ENCODE data around the gene PROM2. TPM values are rescaled to one million over a fixed set of nuclear protein-coding genes. Genes with fewer than 3 reads are reported as not detected.

Gene PROM2
- total RNA-seq, 1 donor from 2014 or later: 0.29 TPM

DNA sequence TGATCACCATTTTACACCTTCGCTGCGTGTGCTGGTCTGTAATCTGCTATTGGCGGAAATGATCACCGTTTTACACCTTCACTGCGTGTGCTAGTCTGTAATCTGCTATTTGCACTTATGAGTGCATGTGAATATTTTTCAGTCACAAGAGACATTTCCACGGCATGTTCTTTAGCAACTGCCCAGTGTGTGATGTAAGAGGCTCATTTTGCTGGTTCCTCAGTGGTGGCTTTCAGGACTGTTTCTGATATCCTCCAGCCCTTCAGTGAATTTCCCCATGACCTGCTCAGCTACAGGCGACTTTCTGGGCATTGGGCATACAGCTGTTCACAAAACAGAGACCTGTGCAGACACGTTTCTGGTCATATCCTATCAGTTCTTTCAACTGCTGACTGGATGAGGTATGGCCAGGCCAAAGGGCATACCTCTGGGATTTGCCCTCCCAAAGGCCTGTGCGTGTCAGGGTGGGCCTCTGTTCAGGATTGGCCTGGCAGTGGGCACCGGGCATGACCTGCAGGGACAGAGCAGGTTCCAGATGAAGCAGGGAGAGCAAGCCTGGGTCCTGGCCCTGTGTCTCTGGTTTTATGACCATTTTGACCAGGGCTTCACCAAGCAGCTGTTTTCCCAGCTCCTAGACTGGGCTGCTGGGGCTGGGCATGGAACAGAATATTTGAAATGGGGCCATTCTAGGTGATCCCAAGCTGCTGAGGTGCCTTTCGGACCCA is 521 bp upstream of the PROM2 start:
- no peaks in the 10 kb centered on the region for H3K36me3 Mint-ChIP-seq (ENCODE audit: low read depth)
- H3K4me1 Mint-ChIP-seq (ENCODE audit: low read depth): no peaks in the 10 kb centered on the region
- H3K9me3 Mint-ChIP-seq: no peaks in the 10 kb centered on the region
- DNase-seq (ENCODE audit: low spot score): no peak
- H3K4me3 Mint-ChIP-seq: no peak overlapping the region
- H3K27ac Mint-ChIP-seq: no peak overlapping the region
- intact Hi-C loops (cut with micrococcal nuclease): no loop called here
- H3K27me3 Mint-ChIP-seq (ENCODE audit: insufficient read depth): no peaks in the 10 kb centered on the region

GRCh38 chr2:95275151-95275515 is 884 bp downstream of the PROM2 start:
- no peaks in the 10 kb centered on the region for H3K4me1 Mint-ChIP-seq (ENCODE audit: low read depth)
- H3K36me3 Mint-ChIP-seq (ENCODE audit: low read depth): no peaks in the 10 kb centered on the region
- no peak overlapping the region for H3K27ac Mint-ChIP-seq
- intact Hi-C loops (cut with micrococcal nuclease): no loop called here
- H3K4me3 Mint-ChIP-seq: no peak overlapping the region
- H3K9me3 Mint-ChIP-seq: no peaks in the 10 kb centered on the region
- DNase-seq (ENCODE audit: low spot score): no peak
- no peaks in the 10 kb centered on the region for H3K27me3 Mint-ChIP-seq (ENCODE audit: insufficient read depth)

DNA sequence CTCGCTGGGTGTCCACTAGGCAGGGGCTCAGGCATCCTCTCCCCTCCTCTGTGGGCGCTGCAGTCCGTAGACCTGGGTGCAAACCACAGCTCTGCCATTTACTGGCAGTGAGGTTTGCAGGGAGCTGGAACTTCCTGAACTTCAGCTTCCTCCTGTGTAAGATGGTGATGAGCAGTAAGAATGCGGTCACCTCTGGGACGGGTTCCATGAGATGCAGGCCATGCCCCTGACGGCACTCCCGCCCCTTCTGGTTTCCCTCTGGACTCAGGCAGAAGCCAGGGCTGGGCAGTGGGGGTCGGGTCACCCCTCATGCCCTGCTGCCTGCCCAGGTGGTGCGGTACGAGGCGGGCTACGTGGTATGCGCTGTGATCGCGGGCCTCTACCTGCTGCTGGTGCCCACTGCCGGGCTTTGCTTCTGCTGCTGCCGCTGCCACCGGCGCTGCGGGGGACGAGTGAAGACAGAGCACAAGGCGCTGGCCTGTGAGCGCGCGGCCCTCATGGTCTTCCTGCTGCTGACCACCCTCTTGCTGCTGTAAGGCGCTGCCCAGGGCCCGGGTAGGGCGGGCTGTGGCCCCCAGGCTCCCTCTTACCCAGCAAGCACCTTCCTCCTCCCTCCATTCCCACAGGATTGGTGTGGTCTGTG is 1.5 kb downstream of the PROM2 start:
- H3K4me3 Mint-ChIP-seq: no peak overlapping the region
- intact Hi-C loops (cut with micrococcal nuclease): no loop called here
- no peaks in the 10 kb centered on the region for H3K9me3 Mint-ChIP-seq
- no peaks in the 10 kb centered on the region for H3K4me1 Mint-ChIP-seq (ENCODE audit: low read depth)
- no peaks in the 10 kb centered on the region for H3K36me3 Mint-ChIP-seq (ENCODE audit: low read depth)
- no peaks in the 10 kb centered on the region for H3K27me3 Mint-ChIP-seq (ENCODE audit: insufficient read depth)
- H3K27ac Mint-ChIP-seq: no peak overlapping the region
- no peak for DNase-seq (ENCODE audit: low spot score)

DNA sequence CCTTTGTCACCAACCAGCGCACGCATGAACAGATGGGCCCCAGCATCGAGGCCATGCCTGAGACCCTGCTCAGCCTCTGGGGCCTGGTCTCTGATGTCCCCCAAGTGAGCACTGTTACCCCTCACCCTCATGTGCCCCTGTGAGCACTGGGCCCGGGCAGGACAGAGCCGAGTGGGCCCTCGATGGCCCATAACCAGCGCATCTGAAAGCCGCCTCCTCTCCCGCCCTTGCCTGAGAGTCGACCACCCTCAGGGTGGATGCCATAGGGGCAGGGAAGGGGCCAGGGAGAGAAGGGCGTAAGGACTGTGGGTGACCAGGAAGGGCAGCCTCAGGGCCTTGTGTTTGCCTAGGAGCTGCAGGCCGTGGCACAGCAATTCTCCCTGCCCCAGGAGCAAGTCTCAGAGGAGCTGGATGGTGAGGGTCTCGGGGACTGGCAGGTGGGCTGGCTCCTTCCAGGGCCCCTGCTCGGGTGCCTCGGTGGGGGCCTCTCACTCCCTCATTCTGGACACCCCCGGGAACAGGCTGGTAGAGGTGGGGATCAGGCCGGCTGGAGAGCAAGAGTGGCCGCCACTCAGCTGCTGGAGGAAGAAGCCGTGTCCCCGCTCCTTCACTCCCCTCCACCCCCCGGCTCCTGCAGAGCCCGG is 2.1 kb downstream of the PROM2 start:
- no peak overlapping the region for H3K27ac Mint-ChIP-seq
- intact Hi-C loops (cut with micrococcal nuclease): no loop called here
- H3K27me3 Mint-ChIP-seq (ENCODE audit: insufficient read depth): no peaks in the 10 kb centered on the region
- no peak overlapping the region for H3K4me3 Mint-ChIP-seq
- no peaks in the 10 kb centered on the region for H3K36me3 Mint-ChIP-seq (ENCODE audit: low read depth)
- DNase-seq (ENCODE audit: low spot score): no peak
- H3K9me3 Mint-ChIP-seq: no peaks in the 10 kb centered on the region
- H3K4me1 Mint-ChIP-seq (ENCODE audit: low read depth): no peaks in the 10 kb centered on the region

GRCh38 chr2:95276888-95277245 is 2.6 kb downstream of the PROM2 start:
- Mint-ChIP-seq H3K27ac (no peak overlapping the region), H3K4me3 (no peak overlapping the region), H3K9me3 (no peaks in the 10 kb centered on the region), H3K27me3 (ENCODE audit: insufficient read depth) (no peaks in the 10 kb centered on the region), H3K36me3 (ENCODE audit: low read depth) (no peaks in the 10 kb centered on the region), H3K4me1 (ENCODE audit: low read depth) (no peaks in the 10 kb centered on the region)
- no peak for DNase-seq (ENCODE audit: low spot score)
- intact Hi-C loops (cut with micrococcal nuclease): no loop called here

GRCh38 chr2:95277246-95277906 is 3.1 kb downstream of the PROM2 start:
- H3K27ac Mint-ChIP-seq: no peak overlapping the region
- no peak overlapping the region for H3K4me3 Mint-ChIP-seq
- no peaks in the 10 kb centered on the region for H3K36me3 Mint-ChIP-seq (ENCODE audit: low read depth)
- H3K27me3 Mint-ChIP-seq (ENCODE audit: insufficient read depth): no peaks in the 10 kb centered on the region
- intact Hi-C loops (cut with micrococcal nuclease): no loop called here
- no peaks in the 10 kb centered on the region for H3K4me1 Mint-ChIP-seq (ENCODE audit: low read depth)
- no peaks in the 10 kb centered on the region for H3K9me3 Mint-ChIP-seq
- no peak for DNase-seq (ENCODE audit: low spot score)

- H3K27ac Mint-ChIP-seq: no peak overlapping the region
- intact Hi-C loops (cut with micrococcal nuclease): no loop called here
Measured at GRCh38 chr2:95278051-95278471, 3.8 kb downstream of the PROM2 start.

DNA sequence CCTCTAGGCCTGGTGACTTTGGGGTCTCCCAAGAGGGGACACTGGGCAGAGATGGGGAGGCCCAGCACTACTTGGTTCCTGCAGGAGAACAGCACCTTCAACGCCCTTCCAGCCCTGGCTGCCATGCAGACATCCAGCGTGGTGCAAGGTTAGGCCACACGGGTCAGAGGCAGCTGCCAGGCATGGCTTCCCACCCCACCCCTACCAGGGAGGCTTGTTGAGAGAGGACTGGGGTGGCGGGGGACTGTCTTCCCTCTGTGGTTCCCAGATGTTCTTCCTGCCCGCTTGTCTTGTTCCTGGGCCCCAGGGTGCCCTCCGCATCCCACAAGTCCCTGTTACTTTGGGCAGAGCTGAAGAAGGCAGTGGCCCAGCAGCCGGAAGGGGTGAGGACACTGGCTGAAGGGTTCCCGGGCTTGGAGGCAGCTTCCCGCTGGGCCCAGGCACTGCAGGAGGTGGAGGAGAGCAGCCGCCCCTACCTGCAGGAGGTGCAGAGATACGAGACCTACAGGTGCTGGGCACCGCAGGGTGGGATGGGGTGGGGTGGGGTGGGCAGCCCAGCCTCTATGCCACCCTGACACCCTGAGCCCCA is 4.5 kb downstream of the PROM2 start:
- Mint-ChIP-seq H3K4me3 (no peak overlapping the region), H3K4me1 (ENCODE audit: low read depth) (no peaks in the 10 kb centered on the region), H3K27ac (no peak overlapping the region), H3K27me3 (ENCODE audit: insufficient read depth) (no peaks in the 10 kb centered on the region), H3K36me3 (ENCODE audit: low read depth) (no peaks in the 10 kb centered on the region), H3K9me3 (no peaks in the 10 kb centered on the region)
- intact Hi-C loops (cut with micrococcal nuclease): no loop called here
- DNase-seq (ENCODE audit: low spot score): no peak

More at GRCh38 chr2:95278051-95278471, 3.8 kb downstream of the PROM2 start:
- Mint-ChIP-seq H3K4me3 (no peak overlapping the region), H3K36me3 (ENCODE audit: low read depth) (no peaks in the 10 kb centered on the region), H3K27me3 (ENCODE audit: insufficient read depth) (no peaks in the 10 kb centered on the region), H3K4me1 (ENCODE audit: low read depth) (no peaks in the 10 kb centered on the region), H3K9me3 (no peaks in the 10 kb centered on the region)
- DNase-seq (ENCODE audit: low spot score): no peak

DNA sequence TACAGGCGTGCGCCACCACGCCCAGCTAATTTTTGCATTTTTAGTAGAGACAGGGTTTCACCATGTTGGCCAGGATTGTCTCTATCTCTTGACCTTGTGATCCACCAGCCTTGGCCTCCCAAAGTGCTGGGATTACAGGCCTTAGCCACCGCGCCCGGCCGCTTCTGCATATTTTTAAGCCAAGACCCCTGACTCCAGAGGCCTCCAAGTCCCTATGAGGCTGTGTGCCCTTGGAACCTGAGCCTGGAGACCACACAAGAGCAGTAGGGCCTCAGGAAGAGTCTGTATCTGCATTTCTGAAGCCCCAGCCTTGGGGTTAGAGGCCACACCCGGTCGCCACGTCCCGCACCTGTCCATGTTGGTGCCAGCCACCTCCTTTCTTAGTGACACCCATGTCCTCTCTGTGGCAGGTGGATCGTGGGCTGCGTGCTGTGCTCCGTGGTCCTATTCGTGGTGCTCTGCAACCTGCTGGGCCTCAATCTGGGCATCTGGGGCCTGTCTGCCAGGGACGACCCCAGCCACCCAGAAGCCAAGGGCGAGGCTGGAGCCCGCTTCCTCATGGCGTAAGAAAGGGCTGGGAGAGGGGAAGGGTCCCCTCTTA is 5.3 kb downstream of the PROM2 start:
- no peaks in the 10 kb centered on the region for H3K9me3 Mint-ChIP-seq
- no peaks in the 10 kb centered on the region for H3K36me3 Mint-ChIP-seq (ENCODE audit: low read depth)
- intact Hi-C loops (cut with micrococcal nuclease): no loop called here
- H3K27me3 Mint-ChIP-seq (ENCODE audit: insufficient read depth): no peaks in the 10 kb centered on the region
- no peaks in the 10 kb centered on the region for H3K4me1 Mint-ChIP-seq (ENCODE audit: low read depth)
- H3K4me3 Mint-ChIP-seq: no peak overlapping the region
- H3K27ac Mint-ChIP-seq: no peak overlapping the region
- no peak for DNase-seq (ENCODE audit: low spot score)

DNA sequence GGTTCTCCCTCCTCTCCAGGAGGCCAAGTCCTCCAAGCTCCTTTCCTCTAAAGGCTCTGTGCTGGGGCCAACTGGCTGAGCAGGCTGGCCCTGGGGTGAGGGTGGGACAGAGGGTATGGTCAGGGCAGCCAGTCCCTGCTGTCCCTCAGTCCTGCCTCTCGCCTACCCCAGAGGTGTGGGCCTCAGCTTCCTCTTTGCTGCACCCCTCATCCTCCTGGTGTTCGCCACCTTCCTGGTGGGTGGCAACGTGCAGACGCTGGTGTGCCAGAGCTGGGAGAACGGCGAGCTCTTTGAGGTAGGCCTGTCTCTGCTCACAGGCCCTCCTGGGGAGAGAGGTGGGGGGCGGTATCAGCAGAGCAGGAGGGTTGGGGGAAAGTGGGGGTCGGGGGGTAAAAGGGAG is 6.8 kb downstream of the PROM2 start:
- no peak overlapping the region for H3K4me3 Mint-ChIP-seq
- no peaks in the 10 kb centered on the region for H3K27me3 Mint-ChIP-seq (ENCODE audit: insufficient read depth)
- DNase-seq (ENCODE audit: low spot score): no peak
- no peaks in the 10 kb centered on the region for H3K36me3 Mint-ChIP-seq (ENCODE audit: low read depth)
- intact Hi-C loops (cut with micrococcal nuclease): no loop called here
- no peak overlapping the region for H3K27ac Mint-ChIP-seq
- H3K9me3 Mint-ChIP-seq: no peaks in the 10 kb centered on the region
- H3K4me1 Mint-ChIP-seq (ENCODE audit: low read depth): no peaks in the 10 kb centered on the region

DNA sequence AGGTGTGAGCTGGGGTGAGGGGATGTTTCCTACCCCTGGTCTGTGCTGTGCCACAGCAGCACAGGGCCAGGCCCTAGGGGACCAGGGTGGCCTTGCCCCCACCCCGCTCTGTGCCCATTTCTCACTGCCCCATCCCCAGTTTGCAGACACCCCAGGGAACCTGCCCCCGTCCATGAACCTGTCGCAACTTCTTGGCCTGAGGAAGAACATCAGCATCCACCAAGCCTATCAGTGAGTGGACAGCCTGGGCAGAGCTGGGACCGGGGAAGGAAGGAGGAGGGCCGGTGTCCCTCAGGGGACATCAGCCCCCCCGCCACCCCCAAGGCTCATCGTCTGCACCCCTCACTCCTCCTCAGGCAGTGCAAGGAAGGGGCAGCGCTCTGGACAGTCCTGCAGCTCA is 7.5 kb downstream of the PROM2 start:
- intact Hi-C loops (cut with micrococcal nuclease): no loop called here
- Mint-ChIP-seq H3K4me3 (no peak overlapping the region), H3K9me3 (no peaks in the 10 kb centered on the region), H3K36me3 (ENCODE audit: low read depth) (no peaks in the 10 kb centered on the region), H3K27ac (no peak overlapping the region), H3K27me3 (ENCODE audit: insufficient read depth) (no peaks in the 10 kb centered on the region), H3K4me1 (ENCODE audit: low read depth) (no peaks in the 10 kb centered on the region)
- DNase-seq (ENCODE audit: low spot score): no peak

GRCh38 chr2:95282458-95282857 is 8.2 kb downstream of the PROM2 start:
- no peak overlapping the region for H3K4me3 Mint-ChIP-seq
- no peaks in the 10 kb centered on the region for H3K36me3 Mint-ChIP-seq (ENCODE audit: low read depth)
- intact Hi-C loops (cut with micrococcal nuclease): no loop called here
- no peak overlapping the region for H3K27ac Mint-ChIP-seq
- no peaks in the 10 kb centered on the region for H3K27me3 Mint-ChIP-seq (ENCODE audit: insufficient read depth)
- H3K4me1 Mint-ChIP-seq (ENCODE audit: low read depth): no peaks in the 10 kb centered on the region
- no peak for DNase-seq (ENCODE audit: low spot score)
- no peaks in the 10 kb centered on the region for H3K9me3 Mint-ChIP-seq

Measured in activated T-helper 1 cell treated with anti-CD3 and anti-CD28 coated beads, Interleukin-12 subunit alpha, Interleukin-12 subunit beta, Interleukin-2, Interleukin-4 antibody, amounts not matched to agents 30 ng/mL and 10 ng/mL and 1 ng/mL, durations not matched to agents 14 hours and 24 hours and 36 hours (primary cell).